HG02571 (cell line): Measurements from ENCODE around the gene CCDC177.

ENCODE experiments used
- ATAC-seq: cut with Tn5 transposase; IDR thresholded peaks from one replicate; pipeline ENCODE4 v1.9.1; 2021; ENCODE audit warnings: mild to moderate bottlenecking, moderate library complexity; ENCODE audit not compliant: unreplicated experiment

The CCDC177 gene

DNA sequence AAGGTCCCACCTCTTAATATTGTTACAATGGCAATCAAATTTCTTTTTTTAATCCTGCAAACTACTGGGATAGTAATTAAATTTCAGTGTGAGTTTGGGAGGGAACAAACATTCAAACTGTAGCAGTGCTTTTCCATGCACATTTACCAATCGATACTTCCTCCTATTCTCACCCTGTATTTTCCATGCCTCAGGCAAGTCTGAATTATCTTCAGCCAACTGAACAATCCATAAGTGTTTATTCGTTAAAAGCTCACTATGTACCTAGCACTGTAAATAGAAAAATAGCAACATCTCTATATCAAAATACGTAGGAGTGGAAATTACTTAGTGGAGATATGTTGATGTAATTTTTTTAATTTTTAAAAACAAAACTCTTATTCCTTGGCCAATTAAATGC lies 43.5 kb downstream of the CCDC177 start:
- no peak for ATAC-seq

DNA sequence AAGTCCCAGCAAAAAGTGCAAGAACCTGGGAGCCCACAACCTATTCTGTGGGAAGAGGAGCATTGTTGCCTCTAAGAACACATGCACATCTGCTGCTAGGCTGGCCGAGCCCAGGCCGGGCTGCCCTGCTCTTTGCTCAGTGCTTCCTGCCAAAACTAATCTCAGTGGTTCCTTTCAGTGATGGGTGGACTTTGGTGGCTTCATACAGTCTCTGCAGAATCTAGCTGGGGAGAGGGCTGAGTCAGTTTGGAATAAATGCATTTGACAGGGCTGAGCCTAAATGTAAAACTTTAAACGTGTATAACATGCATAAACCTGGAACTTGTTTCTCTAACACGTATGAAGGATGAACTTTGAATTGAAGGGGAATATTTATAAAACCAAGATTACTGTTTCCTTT lies 44.6 kb downstream of the CCDC177 start:
- no peak for ATAC-seq

DNA sequence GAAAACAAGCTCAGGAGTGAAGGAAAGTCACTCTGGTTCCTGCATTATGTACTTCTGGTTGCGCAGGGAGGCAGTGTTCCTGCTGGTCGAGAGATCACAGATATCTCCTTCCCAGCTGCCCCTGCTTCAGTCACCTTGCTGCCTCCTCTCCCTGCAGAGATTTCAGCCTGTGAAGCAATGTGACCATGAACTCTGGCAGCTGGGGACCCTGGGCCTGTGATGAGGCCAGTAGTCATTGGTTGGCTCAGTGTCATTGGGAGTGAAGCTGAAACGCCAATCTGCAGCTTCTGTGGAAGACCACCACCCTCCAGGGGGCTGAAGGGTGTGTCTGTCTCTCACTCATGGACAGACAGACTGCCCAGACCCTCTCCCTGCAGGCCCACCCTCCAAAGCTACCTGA lies 45.1 kb downstream of the CCDC177 start:
- no peak for ATAC-seq

DNA sequence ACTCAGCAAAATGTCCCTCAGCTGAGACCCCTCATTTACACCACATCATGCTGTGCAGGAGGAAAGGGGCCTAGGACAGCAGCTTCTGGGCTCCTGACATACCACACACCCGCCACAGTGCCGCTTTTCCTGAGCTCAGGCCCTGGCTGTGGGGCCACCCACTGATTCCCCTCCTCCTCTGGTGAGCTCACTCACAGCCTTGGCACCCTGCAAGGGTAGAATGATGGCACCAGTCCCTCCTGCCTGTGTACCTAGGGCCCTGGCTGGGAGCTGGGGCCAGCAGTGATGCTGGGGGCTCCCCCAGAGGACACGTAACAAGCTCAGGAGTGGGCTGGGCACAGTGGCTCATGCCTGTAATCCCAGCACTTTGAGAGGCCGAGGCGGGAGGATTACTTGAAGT lies 45.7 kb downstream of the CCDC177 start:
- no peak for ATAC-seq

DNA sequence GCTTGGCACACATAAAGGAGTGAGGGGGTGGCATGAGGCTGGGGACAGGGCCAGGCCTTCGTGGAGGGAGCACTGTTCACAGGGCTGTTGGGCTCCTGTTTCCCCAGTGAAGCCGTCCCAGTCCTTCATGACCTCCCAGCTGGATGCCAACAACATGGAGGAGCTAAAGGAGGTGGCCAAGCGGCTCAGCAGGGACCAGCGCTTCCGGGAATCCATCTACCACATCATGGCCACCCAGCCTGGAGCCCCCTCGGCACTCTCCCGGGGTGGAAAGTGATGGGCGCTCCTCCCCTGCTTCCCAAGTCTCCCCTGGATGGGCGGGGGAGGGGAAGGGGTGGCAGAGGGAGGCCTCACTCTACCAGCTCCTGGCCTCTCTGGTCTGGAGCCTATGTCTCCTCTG lies 46.5 kb downstream of the CCDC177 start:
- ATAC-seq: no peak

DNA sequence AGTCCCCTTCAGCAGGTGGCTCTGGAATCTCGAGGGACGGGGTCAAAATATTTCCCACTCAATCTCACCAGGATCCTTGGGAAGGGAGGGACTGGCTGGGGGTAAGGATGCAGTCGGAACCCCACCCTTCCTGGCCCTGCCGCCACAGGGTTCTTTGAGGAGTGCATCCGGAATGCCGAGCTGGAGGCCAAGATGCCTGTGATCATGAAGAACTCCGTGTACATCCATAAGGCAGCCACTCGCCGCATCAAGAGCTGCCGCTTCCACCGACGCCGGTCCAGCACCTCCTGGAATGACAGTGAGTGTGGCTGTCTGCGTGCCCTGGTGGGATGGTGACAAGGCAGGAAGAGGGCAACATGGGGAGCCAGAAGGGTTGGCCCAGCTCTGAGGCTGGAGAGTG lies 47.0 kb downstream of the CCDC177 start:
- ATAC-seq: no peak

DNA sequence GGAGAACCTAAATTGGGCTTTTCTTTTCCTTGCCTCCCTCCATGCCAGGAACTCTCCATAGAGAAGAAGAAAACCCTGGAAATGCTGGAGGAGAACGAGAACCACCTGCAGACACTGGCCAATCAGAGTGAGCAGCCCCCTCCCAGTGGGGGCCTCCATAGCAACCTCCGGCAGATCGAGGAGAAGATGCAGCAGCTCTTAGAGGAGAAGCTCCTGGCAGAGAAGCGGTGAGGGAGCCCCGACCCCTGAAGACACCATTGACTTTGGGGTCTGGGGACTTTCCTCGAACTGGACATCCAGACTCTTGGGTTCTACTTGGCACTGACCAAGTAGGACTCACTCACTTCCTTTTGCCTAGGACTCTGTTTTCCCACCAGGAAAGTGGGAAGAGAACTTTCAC lies 48.8 kb downstream of the CCDC177 start:
- no peak for ATAC-seq

DNA sequence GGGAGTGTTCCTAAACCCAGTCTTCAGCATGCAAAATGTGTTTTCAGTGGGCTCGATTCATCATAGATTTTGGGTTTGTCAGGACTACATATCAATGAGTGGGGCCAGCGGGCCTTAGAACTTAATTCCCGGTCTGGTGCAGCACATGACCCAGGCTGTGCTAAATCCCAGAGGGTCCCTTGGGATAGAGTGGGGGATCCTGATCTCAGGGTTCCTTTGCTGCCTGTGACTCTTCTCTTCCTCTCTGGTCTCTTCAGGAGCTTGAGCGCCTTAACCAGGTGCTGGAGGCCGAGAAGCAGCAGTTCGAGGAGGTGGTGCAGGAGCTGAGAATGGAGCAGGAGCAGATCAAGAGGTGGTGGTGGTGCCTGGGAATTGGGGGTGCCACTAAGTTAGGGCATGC lies 52.6 kb downstream of the CCDC177 start:
- ATAC-seq: no peak
